Measurements from ENCODE around the gene ZEB2. TPM values are rescaled to one million over a fixed set of nuclear protein-coding genes. Genes with fewer than 3 reads are reported as not detected.

Gene ZEB2
- total RNA-seq, 1 experiment from 2014 or later = 1.1 TPM

GRCh38 chr2:144361742-144362141 is 158.2 kb downstream of the ZEB2 start:
- Histone ChIP-seq H3K36me3 (ENCODE audit: control insufficient read depth, insufficient read depth, low read length) (no peaks in the 10 kb centered on the region), H3K27me3 (ENCODE audit: control insufficient read depth, insufficient read depth, low read length) (no peaks in the 10 kb centered on the region), H3K4me3 (ENCODE audit: low read depth in 2 of 2, low read length in 2 of 2) (no peak overlapping the region), H3K9me3 (ENCODE audit: control insufficient read depth, insufficient read depth, low read depth, low read length) (no peaks in the 10 kb centered on the region), H3K27ac (ENCODE audit: low read length) (no peak overlapping the region), H3K4me1 (ENCODE audit: control insufficient read depth, insufficient read depth, low read length) (no peaks in the 10 kb centered on the region)
- TF ChIP-seq, protein P1, sequence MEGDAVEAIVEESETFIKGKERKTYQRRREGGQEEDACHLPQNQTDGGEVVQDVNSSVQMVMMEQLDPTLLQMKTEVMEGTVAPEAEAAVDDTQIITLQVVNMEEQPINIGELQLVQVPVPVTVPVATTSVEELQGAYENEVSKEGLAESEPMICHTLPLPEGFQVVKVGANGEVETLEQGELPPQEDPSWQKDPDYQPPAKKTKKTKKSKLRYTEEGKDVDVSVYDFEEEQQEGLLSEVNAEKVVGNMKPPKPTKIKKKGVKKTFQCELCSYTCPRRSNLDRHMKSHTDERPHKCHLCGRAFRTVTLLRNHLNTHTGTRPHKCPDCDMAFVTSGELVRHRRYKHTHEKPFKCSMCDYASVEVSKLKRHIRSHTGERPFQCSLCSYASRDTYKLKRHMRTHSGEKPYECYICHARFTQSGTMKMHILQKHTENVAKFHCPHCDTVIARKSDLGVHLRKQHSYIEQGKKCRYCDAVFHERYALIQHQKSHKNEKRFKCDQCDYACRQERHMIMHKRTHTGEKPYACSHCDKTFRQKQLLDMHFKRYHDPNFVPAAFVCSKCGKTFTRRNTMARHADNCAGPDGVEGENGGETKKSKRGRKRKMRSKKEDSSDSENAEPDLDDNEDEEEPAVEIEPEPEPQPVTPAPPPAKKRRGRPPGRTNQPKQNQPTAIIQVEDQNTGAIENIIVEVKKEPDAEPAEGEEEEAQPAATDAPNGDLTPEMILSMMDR (IDR thresholded peaks at IDR 0.05) = no peak
- TF ChIP-seq TCF7L2 (IDR thresholded peaks at IDR 0.05; ENCODE audit: low read depth, low read length) (no peak), SIN3A (IDR thresholded peaks at IDR 0.05; ENCODE audit: borderline replicate concordance, insufficient read depth, low read depth, low read length) (no peak), POLR2AphosphoS5 (IDR thresholded peaks at IDR 0.05; ENCODE audit: low read depth, low read length) (no peak), REST (IDR thresholded peaks at IDR 0.05; ENCODE audit: insufficient read depth in 1 of 2, low read depth in 2 of 2, low read length in 1 of 2) (no peak)
- ChIA-PET POLR2A (no interaction called here), CTCF (no interaction called here)
- no peak for DNase-seq (ENCODE audit: low read depth, low spot score)
- in situ Hi-C loops (cut with HindIII; ENCODE audit: low pct_unique_long_range_greater_than_20kb, low sequenced_read_pairs) (no loop called here), intact Hi-C loops (cut with micrococcal nuclease; ENCODE audit: unreplicated experiment) (no loop called here)
- no TSS peak for BruUV-seq (replicated peaks)
- ATAC-seq = no peak

- intact Hi-C loops (cut with micrococcal nuclease; ENCODE audit: unreplicated experiment) = no loop called here
- ATAC-seq = no peak
- CTCF ChIA-PET = no interaction called here
Measured at GRCh38 chr2:144359684-144360083, 160.2 kb downstream of the ZEB2 start.

More at GRCh38 chr2:144359684-144360083, 160.2 kb downstream of the ZEB2 start:
- no peaks in the 10 kb centered on the region for H3K4me1 ChIP-seq (ENCODE audit: control insufficient read depth, insufficient read depth, low read length)
- no peaks in the 10 kb centered on the region for H3K27me3 ChIP-seq (ENCODE audit: control insufficient read depth, insufficient read depth, low read length)
- TF ChIP-seq REST (IDR thresholded peaks at IDR 0.05; ENCODE audit: insufficient read depth in 1 of 2, low read depth in 2 of 2, low read length in 1 of 2) (no peak), TCF7L2 (IDR thresholded peaks at IDR 0.05; ENCODE audit: low read depth, low read length) (no peak), SIN3A (IDR thresholded peaks at IDR 0.05; ENCODE audit: borderline replicate concordance, insufficient read depth, low read depth, low read length) (no peak), POLR2AphosphoS5 (IDR thresholded peaks at IDR 0.05; ENCODE audit: low read depth, low read length) (no peak)
- TF ChIP-seq, protein P1 (IDR thresholded peaks at IDR 0.05) = no peak
- POLR2A ChIA-PET = no interaction called here
- H3K4me3 ChIP-seq (ENCODE audit: low read depth in 2 of 2, low read length in 2 of 2) = no peak overlapping the region
- H3K9me3 ChIP-seq (ENCODE audit: control insufficient read depth, insufficient read depth, low read depth, low read length) = no peaks in the 10 kb centered on the region
- in situ Hi-C loops (cut with HindIII; ENCODE audit: low pct_unique_long_range_greater_than_20kb, low sequenced_read_pairs) = no loop called here
- DNase-seq (ENCODE audit: low read depth, low spot score) = no peak
- H3K27ac ChIP-seq (ENCODE audit: low read length) = no peak overlapping the region
- no TSS peak for BruUV-seq (replicated peaks)
- H3K36me3 ChIP-seq (ENCODE audit: control insufficient read depth, insufficient read depth, low read length) = no peaks in the 10 kb centered on the region

Data from Panc1 (cell line).